ENCODE measurements around the gene KIFC1. TPM values are rescaled to one million over a fixed set of nuclear protein-coding genes. Genes with fewer than 3 reads are reported as not detected.

KIFC1 gene
- total and polyA plus RNA-seq, 9 of the 15 experiments (the other 6 are each of a cell fraction or from before 2014, with no cell fraction given), result 1.3 to 95.2 (median 76.9) TPM

GRCh38 chr6:33344701-33345697, 46.6 kb upstream of the KIFC1 start (continued):
- TF ChIP-seq ZBTB40 (IDR thresholded peaks at IDR 0.05) (no peak; the same call in 1 of the 2 replicates), ZBTB40 (CRISPR knock-in tag; IDR thresholded peaks at IDR 0.05) (no peak), ZNF165 (CRISPR knock-in tag; IDR thresholded peaks at IDR 0.05; ENCODE audit: borderline replicate concordance) (no peak), ZKSCAN3 (CRISPR knock-in tag; IDR thresholded peaks at IDR 0.05) (no peak), ZC3H4 (CRISPR knock-in tag; IDR thresholded peaks at IDR 0.05; ENCODE audit: borderline replicate concordance) (no peak), JUN (IDR thresholded peaks at IDR 0.05; ENCODE audit: borderline replicate concordance, low read depth, low read length) (no peak), JUN (CRISPR knock-in tag; IDR thresholded peaks at IDR 0.05; ENCODE audit: borderline replicate concordance) (no peak), NKRF (IDR thresholded peaks at IDR 0.05; ENCODE audit: borderline replicate concordance) (no peak), NFXL1 (CRISPR knock-in tag; IDR thresholded peaks at IDR 0.05) (no peak), ZFPM2 (CRISPR knock-in tag; IDR thresholded peaks at IDR 0.05) (no peak), HDAC3 (IDR thresholded peaks at IDR 0.05; ENCODE audit: borderline replicate concordance, partially characterized antibody) (no peak), PYGO2 (tag; IDR thresholded peaks at IDR 0.05) (no peak), TAF7 (tag; IDR thresholded peaks at IDR 0.05) (no peak), BCOR (IDR thresholded peaks at IDR 0.05) (0 out of 2 replicates have a peak, but pooled peaks have one; percentile 40), E2F3 (CRISPR knock-in tag; IDR thresholded peaks at IDR 0.05) (no peak), FOSL1 (tag; conservative IDR thresholded peaks at IDR 0.05) (no peak)
